K562 (cell line): ENCODE results near the gene ZFYVE28. TPM values are rescaled to one million over a fixed set of nuclear protein-coding genes. Genes with fewer than 3 reads are reported as not detected.

Experiments used
- ATAC-seq: fragments of 200-7000 bp; cut with Tn5 transposase; 3 replicates; pipeline ENCODE4 v1.9.1; 2020; ENCODE audit warnings: moderate library complexity
- BruUV-seq: library from RNA; stranded (reverse); fragments of 400-500 nt; replicated peaks from 2 replicates; lab custom pipeline; 2021; lab: Mats Ljungman, UMichigan
- CTCF ChIA-PET: fragments of 300-600 bp; formaldehyde crosslinking; extraction: SDS; loops from one replicate; lab custom pipeline; 2021; ENCODE audit warnings: low intra/inter-chr PET ratio; lab: Yijun Ruan, JAX
- POLR2A ChIA-PET: fragments of 300-600, 350-650 bp; sonication (Branson Sonifier 250); formaldehyde crosslinking; extraction: SDS; loops from one replicate; lab custom pipeline; 2021; ENCODE audit warnings: antibody characterized with exemption, inconsistent platforms; lab: Yijun Ruan, JAX
- DNase-seq, 4 experiments: peaks; one replicate each; pipeline versions ENCODE4 v3.0.0 to v3.0.0-alpha.2; 2011 to 2018; ENCODE audit warnings: low spot score in 3 of 4, mixed read lengths in 3 of 4; ENCODE audit errors: extremely low read depth in 1 of 4
- FAIRE-seq: peaks from 2 replicates; lab custom pipeline; 2011; peaks lifted over from hg19 to GRCh38; lab: Jason Lieb, UNC
- H2AFZ ChIP-seq: 2 replicates; pipeline ENCODE4 v1.6.0; 2011; ENCODE audit warnings: low read depth, low read length, control low read depth, inconsistent platforms
- H3K27ac ChIP-seq: fragments of 200-600 bp; 3 replicates; pipeline ENCODE4 v1.8.0; 2011; ENCODE audit warnings: low read depth, mild to moderate bottlenecking, control low read depth, inconsistent platforms, low read length, moderate library complexity, mixed read lengths; ENCODE audit errors: extremely low read depth
- H3K27me3 ChIP-seq, 2 experiments: fragments of 300-600 bp in 1 of 2; 2 replicates in 1 of 2; 3 replicates in 1 of 2; pipeline versions ENCODE4 v1.6.0 to v1.8.0; 2011; ENCODE audit warnings: inconsistent platforms in 2 of 2, low read length in 2 of 2, mild to moderate bottlenecking in 1 of 2, mixed read lengths in 1 of 2, moderate library complexity in 1 of 2; ENCODE audit not compliant: control insufficient read depth in 2 of 2, insufficient read depth in 2 of 2
- H3K36me3 ChIP-seq: fragments of 300-600 bp; 3 replicates; pipeline ENCODE4 v1.8.0; 2011; ENCODE audit warnings: mild to moderate bottlenecking, low read length, inconsistent platforms; ENCODE audit not compliant: control insufficient read depth, insufficient read depth
- H3K4me1 ChIP-seq, 2 experiments: fragments of 200-600 bp in 1 of 2; replicated peaks in 1 of 2; 2 replicates in 1 of 2; 3 replicates in 1 of 2; pipeline versions ENCODE4 v1.5.1 to v1.8.0; 2011; ENCODE audit warnings: inconsistent platforms in 2 of 2, low read length in 2 of 2, mild to moderate bottlenecking in 1 of 2, mixed read lengths in 1 of 2, moderate library complexity in 1 of 2; ENCODE audit not compliant: control insufficient read depth in 2 of 2, insufficient read depth in 2 of 2
- H3K4me2 ChIP-seq: 2 replicates; pipeline ENCODE4 v1.6.1; 2011; ENCODE audit warnings: low read length, control low read depth, inconsistent platforms, mixed read lengths; ENCODE audit not compliant: insufficient read depth
- H3K4me3 ChIP-seq: fragments of 200-600 bp; sonication (generic), shearing (Covaris generic); 2 replicates; pipeline ENCODE4 v1.5.1; 2016; ENCODE audit warnings: control low read depth, inconsistent platforms
- H3K79me2 ChIP-seq: fragments of 200-600 bp; 3 replicates; pipeline ENCODE4 v1.8.0; 2011; ENCODE audit warnings: low read length, inconsistent platforms; ENCODE audit not compliant: control insufficient read depth, insufficient read depth
- H3K9ac ChIP-seq, 2 experiments: 2 replicates each; pipeline versions ENCODE4 v1.6.0 to v1.6.1; 2011; ENCODE audit warnings: low read depth in 2 of 2, low read length in 2 of 2, control low read depth in 1 of 2, inconsistent platforms in 1 of 2, mild to moderate bottlenecking in 1 of 2, mixed read lengths in 1 of 2; ENCODE audit not compliant: insufficient read depth in 1 of 2
- H3K9me1 ChIP-seq: one replicate; pipeline ENCODE4 v1.6.0; 2011; ENCODE audit warnings: inconsistent platforms, mild to moderate bottlenecking, low read length, moderate library complexity; ENCODE audit not compliant: control insufficient read depth, insufficient read depth
- H3K9me3 ChIP-seq: replicated peaks from 2 replicates; pipeline ENCODE4 v1.5.1; 2011; ENCODE audit warnings: low read depth, low read length, inconsistent platforms; ENCODE audit not compliant: control insufficient read depth, insufficient read depth
- H4K20me1 ChIP-seq: replicated peaks from 2 replicates; pipeline ENCODE4 v1.6.1; 2011; ENCODE audit warnings: low read length, inconsistent platforms, mixed read lengths; ENCODE audit not compliant: control insufficient read depth, insufficient read depth
- ERF ChIP-seq: fragments of 450-650 bp; formaldehyde crosslinking; IDR thresholded peaks from 2 replicates; pipeline ENCODE4 v1.4.0; 2020; ENCODE audit warnings: mild to moderate bottlenecking, mixed read lengths
- KDM5B ChIP-seq: fragments of 200-600 bp; sonication (generic); IDR thresholded peaks from 2 replicates; pipeline ENCODE4 v1.6.1; 2012; ENCODE audit warnings: low read depth, mild to moderate bottlenecking, moderate library complexity, low read length, control low read depth, inconsistent platforms; ENCODE audit not compliant: insufficient replicate concordance
- ZSCAN29 ChIP-seq: fragments of 450-650 bp; IDR thresholded peaks from 2 replicates; pipeline ENCODE4 v1.6.1; 2017
- WGBS: fragments of 100-300 bp; shearing (Covaris generic); methylation state at CpG from one replicate; pipeline ENCODE4 v1.1.6; 2016; ENCODE audit warnings: low coverage, mixed read lengths; ENCODE audit not compliant: insufficient coverage; ENCODE audit errors: missing lambda C conversion rate; 5-methylcytosine and 5-hydroxymethylcytosine counted together
- in situ Hi-C: fragments of 300-500 bp; cut with MboI; formaldehyde crosslinking; loops from 4 replicates; pipeline ENCODE4 v1.15.0; 2018; ENCODE audit warnings: inconsistent platforms, mixed read lengths
- intact Hi-C: fragments of 100-400 bp; cut with micrococcal nuclease; formaldehyde crosslinking; loops from 2 replicates; pipeline ENCODE4 v1.14.2; 2022
- polyA plus RNA-seq, 8 experiments: library from polyadenylated mRNA; depleted of rRNA in 4 of 8; stranded (reverse) in 5 of 8; unstranded in 3 of 8; fragments of >200 nt; fragmentation: Nextera tagmentation in 2 of 8; fragmentation: Illumina TruSeq in 1 of 8; extraction: Ambion mirVana in 2 of 8; extraction: Trizol in 1 of 8; gene quantifications; 2 replicates each; pipeline versions ENCODE4 v1.2.1 to v1.2.3, GENCODE V29; 2011 to 2014; ENCODE audit warnings: inconsistent platforms in 1 of 8, missing spikeins in 1 of 8
- total RNA-seq, 7 experiments: library from RNA; depleted of rRNA in 6 of 7; stranded (reverse); fragments of >200 nt in 6 of 7; fragmentation: Illumina TruSeq in 2 of 7; extraction: Trizol in 2 of 7; gene quantifications; 2 replicates each; pipeline versions ENCODE4 v1.2.1 to v1.2.3, GENCODE V29; 2011 to 2021; ENCODE audit warnings: low replicate concordance in 1 of 7

Gene ZFYVE28
- total and polyA plus RNA-seq, 9 of the 15 experiments (the other 6 are each of a cell fraction or from before 2014, with no cell fraction given), result 1.3 to 24.8 (median 8.9) TPM

DNA sequence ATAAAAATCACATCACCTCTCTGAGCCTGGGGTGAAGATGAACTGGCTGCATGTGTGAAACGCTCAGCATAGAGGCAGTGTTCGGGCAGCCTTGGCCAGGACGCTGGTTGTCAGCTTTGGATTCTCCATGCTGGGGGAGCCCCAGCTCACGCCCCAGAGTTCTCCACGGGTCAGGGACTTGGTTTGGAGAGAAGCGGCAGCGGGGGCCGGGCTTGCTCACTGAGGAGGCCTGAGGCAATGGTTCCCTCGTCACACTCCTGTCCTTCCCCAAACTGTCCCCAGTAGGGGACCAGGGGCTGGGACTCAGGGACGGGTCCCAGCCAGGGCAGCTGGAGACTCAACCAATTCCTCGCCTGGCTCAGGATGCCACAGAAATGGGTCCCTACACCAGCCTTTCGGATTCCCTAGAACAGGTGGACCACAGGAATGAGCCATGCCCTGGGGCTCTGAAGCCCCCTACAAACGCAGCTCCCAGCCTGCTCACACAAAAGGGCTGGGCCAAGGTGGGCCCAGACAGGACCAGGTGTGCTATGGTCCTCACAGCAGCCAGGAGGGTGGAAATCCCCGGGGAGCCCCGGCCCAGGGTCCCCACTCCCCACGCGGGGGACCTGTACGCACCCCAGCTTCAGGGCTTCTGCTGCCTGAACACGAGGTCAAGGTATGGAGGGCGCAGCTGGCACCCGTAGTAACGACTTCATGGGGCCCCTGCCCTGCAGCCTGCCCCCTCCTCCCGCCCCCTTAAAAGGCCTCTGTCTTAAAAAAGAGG is 157.9 kb downstream of the ZFYVE28 start:
- CTCF ChIA-PET, result no interaction called here
- DNase-seq, result no peak
- H3K4me3 ChIP-seq, result peak overlapping the region; percentile 71
- no peaks in the 10 kb centered on the region for H4K20me1 ChIP-seq
- WGBS, result 59% methylated on average over 16 of the region's 23 CpGs
- no peaks in the 10 kb centered on the region for H3K9me3 ChIP-seq
- no peaks in the 10 kb centered on the region for H3K9me1 ChIP-seq
- FAIRE-seq, result no peak
- H3K27me3 ChIP-seq, result no peaks in the 10 kb centered on the region
- peak overlapping the region; percentile 88; the same call in 1 of the 2 replicates for H2AFZ ChIP-seq
- H3K79me2 ChIP-seq, result peaks cover 5% of the 10 kb centered on the region; the same call in 1 of the 3 replicates
- H3K4me2 ChIP-seq, result peak overlapping the region; percentile 77
- peak; percentile 16 for TF ChIP-seq KDM5B
- 0 out of 2 replicates have a peak, but pooled peaks have one; percentile 24 for TF ChIP-seq ERF (CRISPR knock-in tag)
- TF ChIP-seq ZSCAN29, result no peak
- H3K27ac ChIP-seq, result peak overlapping the region; percentile 50; the same call in 2 of the 3 replicates
- BruUV-seq, result TSS peak; percentile 51
- intact Hi-C loops, result loop anchor here (5.0 kb wide), 1 partner anchor 157 kb away; the partner anchor contains the start of genes CFAP99 and ZFYVE28
- H3K4me1 ChIP-seq, result peaks cover 9 to 80% of the 10 kb centered on the region in 2 experiments; a peak in 4 of 5 replicates
- in situ Hi-C loops, result no loop called here
- POLR2A ChIA-PET, result interaction anchor here (0.6 to 1.8 kb wide), 5 partner anchors 11 to 215 kb away, joined by 3 to 7 read pairs (median 3); no protein-coding TSS in a partner anchor
- ATAC-seq, result no peak
- H3K36me3 ChIP-seq, result no peaks in the 10 kb centered on the region
- H3K9ac ChIP-seq, result peak overlapping the region; percentile 75 to 93; a peak in 3 of 4 replicates
